GM19193 (cell line): ENCODE data around the gene TMCO4.

Experiments used
- POLR2A ChIP-seq: IDR thresholded peaks from 4 replicates; pipeline ENCODE4 v1.6.1; 2011; ENCODE audit not compliant: insufficient read depth, insufficient read length; ENCODE audit errors: extremely low read depth

Gene TMCO4

GRCh38 chr1:19728413-19729145 lies 71.1 kb downstream of the TMCO4 start:
- no peak for TF ChIP-seq POLR2A

GRCh38 chr1:19725606-19726005 lies 74.1 kb downstream of the TMCO4 start:
- TF ChIP-seq POLR2A = no peak

DNA sequence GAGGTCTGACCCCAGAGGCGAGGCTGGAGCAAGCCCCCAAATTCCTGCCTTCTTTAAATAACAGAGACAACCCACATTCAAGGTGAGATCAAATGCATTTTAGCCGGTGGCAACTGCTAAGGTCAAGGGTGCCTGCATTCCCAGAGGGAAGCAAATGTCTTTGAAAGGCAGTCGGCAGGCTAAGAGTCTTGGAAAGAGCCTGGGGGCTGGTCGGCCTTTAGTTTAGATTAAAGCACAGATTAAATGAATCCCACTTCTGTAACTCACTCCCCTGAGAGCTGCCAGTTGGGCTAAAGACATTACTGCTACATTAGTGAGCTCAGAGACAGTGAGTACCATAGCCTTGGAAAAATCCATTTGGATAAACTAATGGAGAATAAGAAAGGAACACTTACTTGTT lies 75.8 kb downstream of the TMCO4 start:
- TF ChIP-seq POLR2A = no peak

DNA sequence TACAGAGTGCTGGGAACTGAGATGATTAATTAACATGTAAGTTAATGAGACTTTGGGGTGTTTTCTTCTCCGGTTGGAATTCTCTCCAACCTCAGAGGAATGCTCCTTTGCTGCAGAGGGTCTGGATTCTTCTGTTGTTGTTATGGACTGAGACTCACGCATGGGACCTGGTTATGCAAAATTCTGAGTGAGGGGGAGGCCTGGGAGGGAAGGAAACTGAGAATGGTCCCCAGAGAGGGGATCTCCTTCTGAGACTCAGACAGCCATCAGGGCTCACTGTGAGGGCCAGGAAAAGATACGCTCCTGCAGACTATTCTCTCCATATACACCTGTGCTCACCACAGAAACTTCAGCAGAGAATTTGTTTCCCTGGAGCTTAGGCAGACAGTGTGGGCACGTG lies 78.7 kb downstream of the TMCO4 start:
- no peak for TF ChIP-seq POLR2A

DNA sequence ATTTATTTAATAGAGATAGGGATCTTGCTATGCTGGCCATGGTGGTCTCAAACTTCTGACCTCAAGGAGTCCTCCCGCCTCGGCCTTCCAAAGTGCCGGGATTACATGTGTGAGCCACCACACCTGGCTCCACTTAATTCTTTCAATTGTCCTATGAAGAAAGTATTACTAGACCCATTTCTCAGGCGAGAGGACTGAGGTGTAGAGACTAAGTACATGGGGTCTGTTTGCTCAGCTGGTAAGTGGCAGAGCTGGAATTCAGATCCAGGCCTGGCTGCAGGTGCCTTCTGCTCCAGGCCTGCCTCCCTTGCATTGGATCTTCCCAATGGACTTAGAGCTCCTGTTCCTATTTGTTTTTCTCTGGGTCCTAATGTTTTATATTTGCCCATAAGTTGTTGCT lies 79.5 kb downstream of the TMCO4 start:
- no peak for TF ChIP-seq POLR2A

DNA sequence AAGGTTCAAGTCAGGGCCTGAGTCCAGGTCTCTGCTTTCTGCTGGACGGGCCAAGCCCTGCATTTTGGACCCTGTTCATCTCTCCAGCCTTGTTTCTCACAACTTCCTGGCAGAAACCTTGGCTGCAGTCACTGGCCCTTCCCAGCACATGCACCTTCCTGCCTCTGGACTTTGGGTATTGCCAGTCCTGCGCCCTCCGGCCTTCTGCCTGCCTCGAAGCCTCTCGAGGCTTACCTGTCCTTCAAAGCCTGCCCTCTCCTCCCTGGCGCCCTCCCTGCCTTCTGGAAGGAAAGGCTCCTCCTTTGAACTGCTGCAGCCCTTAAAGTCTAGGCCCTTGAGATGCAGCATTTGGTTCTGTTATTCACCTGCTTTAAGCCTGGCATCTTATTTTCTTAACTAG lies 82.2 kb downstream of the TMCO4 start:
- no peak for TF ChIP-seq POLR2A

GRCh38 chr1:19715334-19716203 lies 84.1 kb downstream of the TMCO4 start:
- no peak for TF ChIP-seq POLR2A

GRCh38 chr1:19712928-19713327 lies 86.8 kb downstream of the TMCO4 start:
- no peak for TF ChIP-seq POLR2A

- no peak for TF ChIP-seq POLR2A
These were observed 88.7 kb downstream of the TMCO4 start for GRCh38 chr1:19710825-19711611.

GRCh38 chr1:19709260-19709793 lies 90.4 kb downstream of the TMCO4 start:
- no peak for TF ChIP-seq POLR2A

DNA sequence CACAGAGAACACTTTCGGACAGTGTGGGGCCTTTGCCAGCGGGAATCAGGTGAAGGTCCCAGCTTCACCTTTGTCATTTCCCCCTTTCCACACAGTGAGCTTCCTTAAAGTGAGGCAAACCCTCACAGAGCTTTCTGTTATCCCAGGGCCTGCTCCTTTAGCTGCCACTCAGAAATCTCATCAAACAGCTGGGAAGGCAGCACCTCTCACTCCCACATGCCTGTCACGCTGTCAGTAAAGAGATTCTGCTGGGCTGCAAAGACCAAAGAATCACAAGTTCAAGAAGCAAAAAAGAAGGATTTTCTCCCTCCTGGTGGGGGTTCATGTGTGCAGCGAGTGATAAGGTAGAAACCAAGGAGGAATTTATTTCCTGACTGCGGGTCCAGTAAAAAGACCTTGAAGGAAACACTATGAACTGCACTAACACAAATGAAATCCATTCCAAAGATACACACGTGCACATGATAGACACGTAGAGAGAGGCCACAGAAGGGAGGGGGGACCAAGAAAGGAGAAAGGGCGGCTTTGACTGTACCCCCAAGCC lies 91.1 kb downstream of the TMCO4 start:
- TF ChIP-seq POLR2A = no peak

DNA sequence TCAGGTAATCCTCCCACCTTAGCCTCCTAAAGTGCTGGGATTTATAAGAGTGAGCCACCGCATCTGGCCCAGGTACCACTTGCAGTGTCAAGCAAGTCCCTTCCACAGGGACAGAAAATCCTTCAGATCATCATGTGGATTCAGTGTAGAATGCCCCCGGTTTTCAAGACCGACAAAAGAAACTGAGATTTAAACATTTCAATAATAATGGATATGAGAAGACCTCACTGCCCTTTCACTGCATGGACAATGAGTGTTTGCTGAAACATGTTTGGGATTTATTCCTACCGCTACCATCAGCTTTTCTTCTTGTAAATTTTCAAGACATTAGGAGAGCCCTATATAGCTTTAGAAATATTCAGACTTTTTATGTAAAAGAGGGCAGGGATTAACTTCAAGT lies 93.6 kb downstream of the TMCO4 start:
- TF ChIP-seq POLR2A = no peak

DNA sequence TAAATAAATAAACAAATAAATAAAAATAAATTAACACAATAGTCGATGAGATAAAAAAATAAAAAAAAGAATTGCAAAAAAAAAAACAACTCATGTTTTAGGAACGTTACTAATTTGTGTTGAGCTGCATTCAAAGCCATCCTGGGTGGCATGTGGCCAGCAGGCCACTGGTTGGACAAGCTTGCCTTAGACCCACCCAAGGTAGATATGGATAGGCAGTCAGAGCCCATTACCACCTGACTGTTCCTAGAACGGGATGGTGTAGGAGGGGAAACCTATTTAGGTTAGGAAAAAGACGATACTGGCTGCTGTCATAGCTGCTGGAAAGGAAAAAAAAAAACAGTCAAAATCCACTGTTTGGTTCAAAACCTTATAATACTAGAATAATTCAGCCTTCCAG lies 94.3 kb downstream of the TMCO4 start:
- TF ChIP-seq POLR2A = no peak

DNA sequence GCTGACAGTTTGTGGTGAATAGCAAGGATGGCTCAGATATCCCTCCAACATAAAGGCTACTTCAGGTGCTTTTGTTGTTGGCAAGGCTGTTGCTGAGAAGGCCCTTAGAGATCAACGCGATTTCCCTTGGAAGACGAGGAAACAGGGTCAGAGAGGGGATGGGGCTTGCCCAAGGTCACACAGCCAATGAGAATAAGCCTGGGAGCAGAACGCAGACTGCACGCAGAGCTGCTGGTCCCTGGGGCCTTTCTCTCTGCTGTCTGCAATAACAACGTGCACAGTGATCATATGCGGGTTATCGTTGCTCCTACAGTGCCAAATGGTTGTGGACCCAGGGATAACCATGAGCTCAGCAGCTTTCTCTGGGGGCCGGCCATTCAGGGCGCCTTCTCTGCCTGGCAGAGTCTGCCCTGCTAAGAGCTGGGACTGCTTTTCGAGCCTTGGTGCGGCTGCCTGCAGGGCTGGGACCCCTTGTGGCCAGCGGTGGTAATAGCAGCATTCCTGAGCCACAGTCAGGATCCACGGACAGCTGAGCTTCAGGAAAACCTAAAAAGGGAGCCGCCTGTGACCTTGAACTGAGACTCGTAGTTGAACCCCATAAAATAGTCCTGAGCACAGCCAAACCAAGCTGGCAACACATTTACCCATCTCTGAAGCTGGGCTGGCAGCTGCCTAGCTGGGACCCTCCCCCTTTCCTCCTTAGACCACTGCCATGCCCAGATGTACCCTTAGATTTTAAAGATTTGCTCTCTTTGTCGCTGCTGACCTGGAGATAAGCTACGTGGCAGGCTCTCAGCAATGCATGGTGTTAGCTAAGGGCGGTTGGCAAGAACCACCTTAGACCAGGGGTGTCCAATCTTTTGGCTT lies 95.2 kb downstream of the TMCO4 start:
- no peak for TF ChIP-seq POLR2A
